Brain pericyte (primary cell): ENCODE data around the gene AQP12B.
"Not testable (repeated sequence)": the region's sequence is repeated elsewhere in the genome, so short reads cannot be mapped to it uniquely, and the experiment has no call there.

Experiments
- DNase-seq: peaks from one replicate; pipeline ENCODE4 v3.0.0-alpha.2; 2012; ENCODE audit warnings: low read depth, low spot score

Gene AQP12B, protein sequence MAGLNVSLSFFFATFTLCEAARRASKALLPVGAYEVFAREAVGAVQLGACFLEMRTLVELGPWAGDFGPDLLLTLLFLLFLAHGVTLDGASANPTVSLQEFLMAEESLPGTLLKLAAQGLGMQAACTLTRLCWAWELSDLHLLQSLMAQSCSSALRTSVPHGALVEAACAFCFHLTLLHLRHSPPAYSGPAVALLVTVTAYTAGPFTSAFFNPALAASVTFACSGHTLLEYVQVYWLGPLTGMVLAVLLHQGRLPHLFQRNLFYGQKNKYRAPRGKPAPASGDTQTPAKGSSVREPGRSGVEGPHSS

DNA sequence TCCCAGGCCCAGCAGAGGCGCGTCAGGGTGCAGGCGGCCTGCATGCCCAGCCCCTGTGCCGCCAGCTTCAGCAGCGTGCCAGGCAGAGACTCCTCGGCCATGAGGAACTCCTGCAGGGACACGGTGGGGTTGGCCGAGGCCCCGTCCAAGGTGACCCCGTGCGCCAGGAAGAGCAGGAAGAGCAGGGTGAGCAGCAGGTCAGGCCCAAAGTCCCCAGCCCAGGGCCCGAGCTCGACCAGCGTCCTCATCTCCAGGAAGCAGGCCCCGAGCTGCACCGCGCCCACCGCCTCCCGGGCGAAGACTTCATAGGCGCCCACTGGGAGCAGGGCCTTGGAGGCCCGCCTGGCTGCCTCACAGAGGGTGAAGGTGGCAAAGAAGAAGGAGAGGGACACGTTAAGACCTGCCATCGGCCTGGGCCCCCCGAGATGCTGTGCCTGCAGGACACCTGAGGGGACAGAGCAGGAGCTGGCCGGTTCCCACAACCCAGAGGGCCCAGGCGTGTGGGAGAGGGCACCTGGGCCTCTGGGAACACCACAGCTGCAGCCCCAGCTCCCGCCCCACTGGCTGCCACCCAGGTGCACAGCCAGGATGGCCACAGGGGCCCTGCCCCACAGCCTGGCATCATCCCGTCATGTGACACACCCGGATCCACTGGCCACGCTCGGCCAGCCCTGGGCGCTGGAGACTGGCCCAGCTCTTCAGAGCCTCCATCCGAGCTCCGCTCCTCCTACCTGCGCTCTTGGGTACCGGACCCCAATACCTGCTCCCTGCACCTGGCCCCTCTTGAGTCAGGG lies at the start of gene AQP12B:
TSS of gene AQP12B (minus strand) at position 455 of the 794 bp plus-strand sequence. CDS start at position 407, 48 bp downstream.
- DNase-seq, result not testable (repeated sequence)

DNA sequence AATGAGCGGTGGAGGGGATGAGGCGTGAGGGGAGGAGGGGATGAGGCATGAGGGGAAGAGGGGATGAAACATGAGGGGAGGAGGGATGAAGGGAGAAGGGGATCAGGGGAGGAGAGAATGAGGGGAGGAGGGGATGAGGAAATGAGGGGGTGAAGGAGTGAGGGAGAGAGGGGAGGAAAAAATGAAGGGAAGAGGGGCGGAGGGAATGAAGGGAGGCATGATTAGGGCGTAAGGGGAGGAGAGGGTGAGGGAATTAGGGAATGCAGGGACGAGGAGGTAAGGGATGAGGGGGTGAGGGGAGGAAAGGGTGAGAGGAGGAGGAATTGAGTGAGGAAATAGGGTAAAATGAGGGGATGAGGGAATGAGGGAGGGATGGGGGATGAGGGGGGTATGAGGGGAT lies 49.5 kb upstream of the AQP12B start:
- DNase-seq, result no peak

DNA sequence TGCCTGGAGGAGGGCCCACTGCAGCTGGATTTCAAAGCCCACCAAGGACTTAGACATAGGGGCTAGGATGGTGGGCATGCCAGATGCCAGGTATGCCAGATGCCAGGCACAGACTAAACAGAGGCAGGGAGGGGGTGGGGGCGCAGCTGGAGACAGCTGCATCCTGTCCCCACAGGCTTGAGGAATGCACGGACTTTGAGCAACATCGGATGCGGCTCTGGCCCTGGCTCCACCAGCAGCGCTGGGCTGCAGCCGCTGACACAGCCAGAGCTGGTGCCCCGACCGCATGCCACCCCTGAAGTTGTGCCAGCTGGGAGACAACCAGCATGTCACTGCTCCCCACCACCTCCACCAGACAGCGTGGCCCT lies 48.5 kb upstream of the AQP12B start:
- DNase-seq, result no peak

DNA sequence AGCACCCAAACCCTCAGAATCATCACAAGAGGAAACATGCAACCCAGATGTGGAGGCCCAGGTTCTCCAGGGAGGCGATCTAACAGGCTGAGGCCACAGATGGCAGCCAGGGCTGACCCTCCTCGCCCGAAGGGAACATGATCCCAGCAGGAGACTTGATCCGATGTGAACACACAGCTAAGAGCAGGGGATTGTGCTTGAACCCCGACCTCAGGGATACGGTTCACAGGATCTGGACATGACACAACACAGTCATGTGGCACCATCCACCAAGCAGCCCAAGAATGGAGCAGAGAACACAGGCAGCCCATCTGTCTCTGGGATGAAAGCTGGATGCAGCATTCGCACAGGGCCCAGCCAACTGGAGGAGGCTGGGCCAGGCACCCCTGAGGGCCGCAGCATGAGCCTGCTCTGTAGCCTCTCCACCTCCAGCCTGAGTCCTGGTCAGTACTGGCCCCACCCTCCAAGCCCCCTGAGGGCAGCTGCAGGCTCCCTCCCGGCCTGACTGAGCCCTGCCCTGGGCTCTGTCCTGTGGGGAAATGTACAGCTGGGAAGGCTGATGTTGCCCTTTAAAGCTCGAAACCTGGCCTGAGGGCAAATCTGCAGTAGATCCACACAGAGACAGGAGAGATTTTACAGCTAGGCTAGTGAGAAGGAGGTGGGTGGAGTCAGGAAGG lies 48.0 kb upstream of the AQP12B start:
- no peak for DNase-seq

DNA sequence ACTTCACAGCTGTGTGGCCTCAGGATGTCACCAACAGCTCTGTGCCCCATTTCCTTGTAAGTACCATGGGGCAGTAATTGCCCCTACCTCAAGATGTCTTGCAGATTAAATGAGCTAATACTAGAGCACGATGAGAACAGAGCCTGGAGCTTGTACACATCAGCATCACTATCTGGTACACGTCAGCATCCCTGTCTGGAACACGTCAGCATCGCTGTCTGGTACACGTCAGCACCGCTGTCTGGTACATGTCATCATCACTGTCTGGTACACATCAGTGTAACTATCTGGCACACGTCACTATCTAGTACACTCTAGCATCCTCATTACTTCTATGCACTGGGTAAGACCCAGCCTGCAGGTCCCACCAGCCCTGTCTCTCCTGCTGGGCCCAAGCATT lies 46.1 kb upstream of the AQP12B start:
- no peak for DNase-seq

DNA sequence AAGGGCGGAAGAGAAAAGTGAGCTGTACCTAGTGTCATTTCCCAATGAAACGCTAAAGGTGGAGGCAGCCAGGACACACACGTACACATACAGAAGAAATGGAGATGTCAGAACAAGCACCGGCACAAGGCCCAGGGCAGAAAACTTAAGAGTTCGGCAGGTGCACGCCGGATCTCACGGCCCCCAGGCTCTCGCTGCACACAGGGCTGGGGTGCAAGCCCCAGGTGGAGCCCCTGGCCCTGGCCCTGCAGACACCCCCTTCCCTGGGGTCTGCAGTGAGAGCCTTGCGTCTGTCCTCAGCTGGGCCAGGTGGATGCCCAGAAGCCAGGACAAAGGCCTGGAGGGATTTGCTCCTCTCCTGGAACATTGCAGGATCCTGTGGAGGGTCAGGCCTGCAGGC lies 45.7 kb upstream of the AQP12B start:
- DNase-seq, result no peak

DNA sequence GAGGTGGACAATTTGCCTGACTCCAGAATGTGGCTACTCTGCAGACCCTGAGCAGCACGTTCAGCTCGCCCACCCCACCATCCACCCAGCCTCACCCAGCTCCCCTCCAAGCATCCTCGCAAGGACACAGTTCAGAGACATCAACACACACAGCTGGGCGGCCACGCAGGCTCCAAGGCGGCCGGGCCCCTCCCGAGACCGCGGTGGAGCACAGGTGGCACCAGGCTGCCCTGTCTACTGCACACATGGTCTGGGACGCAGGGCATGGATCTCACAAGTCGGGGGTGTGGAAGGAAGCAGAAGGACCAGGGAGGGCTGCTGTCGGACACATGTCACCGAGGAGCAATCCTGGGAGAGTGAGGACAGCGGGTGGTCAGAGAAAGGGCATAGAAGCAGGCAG lies 45.2 kb upstream of the AQP12B start:
- DNase-seq, result no peak

DNA sequence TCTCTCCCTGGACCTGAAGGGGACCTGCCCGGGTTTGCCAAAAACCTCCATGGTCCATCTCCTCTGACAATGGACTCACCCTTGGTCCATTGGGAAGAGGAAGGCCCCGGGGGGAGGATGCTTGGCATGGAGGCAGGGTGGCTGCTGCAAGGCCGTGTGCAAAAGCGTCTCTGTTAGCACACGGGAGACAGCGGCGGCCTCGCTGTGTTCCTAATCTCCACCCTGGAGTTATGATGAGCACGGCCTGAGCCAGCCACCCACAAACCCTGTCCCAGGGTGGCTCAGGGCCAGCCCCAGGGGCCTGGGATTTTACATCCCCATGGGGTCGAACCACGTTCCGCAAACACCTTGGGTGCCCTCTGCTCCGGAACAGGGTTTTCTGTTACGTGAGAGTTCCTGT lies 44.8 kb upstream of the AQP12B start:
- no peak for DNase-seq

DNA sequence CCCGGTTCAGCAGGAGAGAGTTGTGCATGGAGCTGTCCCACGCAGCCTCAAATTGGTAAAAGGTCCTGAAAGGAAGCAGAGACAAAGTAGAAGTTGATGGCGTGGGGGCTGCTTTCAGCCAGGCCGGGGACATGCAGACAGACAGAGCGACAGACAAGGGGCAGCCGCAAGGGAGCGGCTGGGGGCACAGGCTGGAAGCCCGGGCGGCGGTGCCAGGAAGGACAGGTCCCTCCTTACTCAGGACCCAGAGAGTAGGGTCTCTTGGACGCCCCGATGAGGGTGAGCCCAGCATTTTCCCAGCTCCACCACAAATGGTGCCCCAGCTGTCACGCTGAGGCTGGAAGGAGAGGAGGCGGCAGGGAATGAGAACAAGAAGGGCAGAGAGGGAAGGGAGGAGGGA lies 44.2 kb upstream of the AQP12B start:
- DNase-seq, result no peak

DNA sequence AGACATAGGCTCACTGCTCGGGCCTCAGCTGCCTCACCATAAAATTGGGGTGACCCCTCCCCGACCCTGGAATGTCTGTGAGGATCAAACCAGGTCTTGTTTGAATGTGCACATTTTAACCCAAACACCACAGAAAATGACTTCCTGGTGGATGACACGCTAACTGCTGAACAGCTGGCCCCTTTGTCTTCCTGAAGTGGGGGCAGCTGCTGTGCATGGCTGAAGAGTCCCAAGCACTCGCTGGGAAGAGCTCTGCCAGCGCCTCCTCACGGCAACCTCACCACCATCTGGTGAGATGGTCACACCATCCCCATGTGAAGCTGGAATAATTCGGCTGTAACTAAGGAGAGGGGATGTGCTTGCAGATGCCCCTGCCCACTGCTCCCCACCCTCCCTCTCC lies 43.0 kb upstream of the AQP12B start:
- no peak for DNase-seq

DNA sequence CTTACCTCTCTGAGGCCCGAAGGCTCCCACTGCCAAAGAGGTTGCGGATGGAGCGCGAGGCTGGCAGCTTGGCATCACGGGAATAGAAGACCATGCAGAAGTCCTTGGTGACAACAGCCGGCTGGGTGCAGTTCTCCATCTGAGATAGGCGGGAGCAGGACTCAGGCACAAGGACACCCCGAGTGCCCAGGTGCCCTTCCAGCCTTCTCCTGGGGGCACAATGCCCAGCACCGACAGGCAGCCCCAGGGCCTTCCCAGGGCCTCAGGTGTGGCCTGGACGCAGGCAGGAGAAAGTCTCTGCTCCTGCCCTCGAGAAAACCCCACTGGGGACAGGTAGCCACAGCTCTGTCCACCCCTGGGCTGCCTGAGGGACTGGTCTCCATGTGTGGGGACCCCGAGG lies 42.6 kb upstream of the AQP12B start:
- DNase-seq, result no peak

DNA sequence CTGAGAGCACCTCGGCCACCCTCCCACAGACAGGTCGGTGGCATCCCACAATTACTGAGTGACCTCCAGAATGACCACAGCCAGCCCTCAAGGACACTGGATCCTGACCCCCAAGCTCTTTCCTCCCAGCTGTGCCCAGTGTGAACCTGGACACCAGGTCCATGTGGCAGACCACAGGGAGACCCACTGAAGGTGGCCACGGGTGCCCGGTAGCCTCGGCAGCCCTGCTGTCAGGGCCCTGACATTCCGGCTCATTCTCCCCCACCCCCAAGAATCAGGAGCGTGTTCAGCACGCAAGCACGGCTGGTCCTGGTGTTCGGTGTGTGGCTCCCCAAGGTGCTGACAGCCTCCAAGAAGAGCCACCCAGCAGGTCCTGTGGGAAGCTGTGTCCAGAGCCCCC lies 41.7 kb upstream of the AQP12B start:
- no peak for DNase-seq

DNA sequence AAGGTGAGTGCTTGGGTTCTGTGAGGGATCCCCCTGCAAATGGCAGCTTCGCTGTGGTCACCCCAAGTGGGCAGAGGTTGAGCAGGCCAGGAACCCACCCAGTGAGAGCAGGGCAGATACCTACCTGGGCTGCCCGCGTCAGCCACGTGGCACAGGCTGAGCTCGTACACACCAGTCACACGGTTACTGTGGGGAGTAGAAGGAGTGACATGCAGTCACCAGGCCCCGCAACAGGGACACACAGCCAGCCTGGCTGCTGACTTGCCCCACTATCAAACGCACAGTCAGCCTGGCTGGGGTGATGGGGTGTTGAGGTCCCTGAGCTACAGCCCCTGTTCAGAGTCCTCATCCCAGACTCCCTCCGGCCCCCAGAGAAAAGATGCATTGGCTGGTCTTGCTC lies 41.2 kb upstream of the AQP12B start:
- DNase-seq, result no peak

DNA sequence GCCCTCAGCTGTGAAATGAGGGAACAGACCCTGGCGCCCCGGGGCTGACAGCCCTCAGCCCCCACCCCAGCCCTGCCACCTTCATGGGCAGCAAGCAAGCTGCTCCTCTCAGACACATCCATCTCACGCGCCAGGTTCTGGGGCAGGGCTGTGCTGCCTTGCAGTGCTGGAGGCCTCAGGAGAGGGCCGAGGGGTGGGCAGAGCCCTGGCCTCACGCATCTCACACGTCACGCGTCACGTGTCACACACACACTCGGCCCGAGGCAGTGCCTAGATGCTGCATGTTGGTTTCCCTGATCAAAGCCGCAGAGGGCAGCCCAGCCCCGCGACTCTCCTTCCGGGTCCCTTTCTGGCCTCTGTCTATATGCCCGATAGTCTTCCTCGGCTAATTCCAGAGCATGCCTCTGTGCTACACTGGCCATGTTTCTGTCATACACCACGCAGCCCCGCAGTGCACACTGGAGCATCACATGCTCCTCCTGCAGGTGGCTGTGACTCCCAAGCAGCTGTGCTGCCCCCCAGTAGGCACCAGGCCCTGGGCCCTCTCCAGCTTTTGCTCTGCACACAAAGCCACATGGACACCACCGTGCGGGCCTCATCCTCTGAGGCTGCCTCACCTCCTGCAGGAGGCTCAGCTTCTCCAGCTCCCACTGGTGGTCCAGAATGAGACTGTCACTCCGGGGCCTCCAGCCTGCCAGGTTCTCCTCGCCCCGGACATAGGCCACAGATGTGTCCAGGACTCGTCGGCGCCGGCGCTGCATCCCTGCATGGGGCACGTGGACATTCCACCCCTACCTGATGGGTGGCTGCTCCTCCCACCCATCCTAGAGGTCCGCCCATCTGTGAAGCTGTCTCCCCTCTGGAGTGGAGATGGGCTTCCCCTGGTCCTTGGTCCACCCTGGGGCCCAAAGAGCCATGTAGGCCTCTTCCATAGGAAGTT lies 40.4 kb upstream of the AQP12B start:
- DNase-seq, result no peak

DNA sequence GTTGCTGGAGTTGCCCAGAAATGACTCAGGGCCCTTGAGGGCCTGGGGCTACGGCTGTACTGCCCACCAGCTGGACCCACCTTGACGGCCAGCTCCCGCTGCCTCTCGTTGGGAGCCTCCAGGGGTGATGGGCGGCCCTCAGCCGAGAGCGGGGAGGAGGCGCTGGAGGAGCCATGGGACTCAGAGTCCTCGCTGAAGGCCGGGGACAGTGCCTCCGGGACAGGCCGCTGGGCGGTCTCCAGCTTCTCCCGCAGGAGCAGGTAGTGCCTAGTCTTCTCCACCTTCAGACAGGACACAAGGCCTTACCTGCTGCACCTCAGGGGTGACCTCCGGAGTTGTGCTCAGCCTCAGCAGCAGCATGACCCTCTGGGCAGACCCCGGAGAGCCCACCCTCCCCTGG lies 39.7 kb upstream of the AQP12B start:
- DNase-seq, result no peak

DNA sequence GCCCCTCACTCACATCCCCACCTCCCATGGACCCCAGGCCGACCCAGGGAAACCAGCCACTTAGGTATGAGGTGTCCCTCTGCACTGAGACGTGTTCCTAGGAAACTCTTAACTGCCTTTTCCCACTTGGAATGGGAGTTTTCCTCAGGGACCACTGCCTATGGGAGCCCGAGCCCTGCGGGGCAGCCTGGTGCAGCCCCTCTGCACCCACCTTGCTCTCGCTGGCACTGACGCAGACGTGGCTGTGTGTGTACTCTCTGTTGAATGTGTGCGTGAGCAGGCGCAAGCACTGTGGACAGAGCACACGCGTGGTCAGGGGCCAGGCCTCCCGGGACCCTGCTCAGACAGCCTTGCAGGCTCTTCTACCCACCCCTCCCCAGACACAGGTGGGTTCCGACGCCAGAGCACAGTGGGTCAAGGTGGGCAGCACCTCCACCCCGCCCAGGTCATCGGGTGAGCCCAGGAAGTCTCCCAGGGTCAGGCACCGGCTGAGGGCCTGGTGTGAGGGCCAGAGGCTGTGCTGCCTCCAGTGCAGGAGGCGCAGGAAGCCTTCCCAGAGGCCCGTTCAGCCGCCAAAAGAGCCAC lies 39.0 kb upstream of the AQP12B start:
- DNase-seq, result no peak

DNA sequence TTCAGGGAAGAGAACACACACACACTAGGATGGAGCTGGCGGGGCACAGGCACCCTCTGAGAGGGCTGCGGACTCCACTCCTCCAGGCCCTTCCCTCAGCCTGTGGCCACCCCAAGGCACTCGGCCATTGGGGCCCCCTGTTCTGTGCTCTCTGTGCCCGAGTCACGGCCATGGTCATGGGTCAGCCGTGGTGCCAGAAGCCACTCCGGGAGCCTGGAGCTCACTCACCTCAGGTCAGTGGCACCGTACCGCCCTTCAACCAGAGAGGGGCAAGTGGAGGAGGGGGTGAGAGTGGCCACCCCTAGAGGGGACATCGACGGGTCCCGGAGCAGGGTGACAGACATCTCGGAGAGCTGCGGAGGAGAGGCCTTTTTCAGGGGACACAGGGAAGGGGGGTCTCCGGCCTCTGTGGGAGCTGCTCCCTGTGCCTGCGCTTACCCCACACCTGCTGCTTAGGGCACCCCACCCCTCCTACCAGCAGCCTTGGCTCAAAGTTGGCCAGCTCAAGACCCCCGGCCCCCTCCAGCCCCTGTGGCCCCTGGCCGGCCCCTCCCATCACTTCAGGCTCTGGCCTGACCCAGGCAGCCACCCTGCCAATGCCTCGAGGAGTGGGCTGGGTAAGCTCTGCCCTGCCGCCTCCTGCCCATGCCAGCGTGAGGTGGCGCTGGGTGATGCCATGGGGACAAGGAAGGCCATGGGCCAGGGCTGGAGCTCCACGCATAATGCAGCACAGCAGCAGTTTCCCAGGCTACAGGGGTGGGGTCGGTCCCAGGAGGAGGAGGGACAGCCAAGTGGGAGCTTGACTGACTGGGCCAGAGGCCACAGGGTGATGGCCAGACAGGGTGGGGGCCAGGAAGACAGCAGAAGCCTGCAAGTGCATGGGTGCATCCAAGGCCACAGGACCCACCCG lies 38.3 kb upstream of the AQP12B start:
- no peak for DNase-seq

DNA sequence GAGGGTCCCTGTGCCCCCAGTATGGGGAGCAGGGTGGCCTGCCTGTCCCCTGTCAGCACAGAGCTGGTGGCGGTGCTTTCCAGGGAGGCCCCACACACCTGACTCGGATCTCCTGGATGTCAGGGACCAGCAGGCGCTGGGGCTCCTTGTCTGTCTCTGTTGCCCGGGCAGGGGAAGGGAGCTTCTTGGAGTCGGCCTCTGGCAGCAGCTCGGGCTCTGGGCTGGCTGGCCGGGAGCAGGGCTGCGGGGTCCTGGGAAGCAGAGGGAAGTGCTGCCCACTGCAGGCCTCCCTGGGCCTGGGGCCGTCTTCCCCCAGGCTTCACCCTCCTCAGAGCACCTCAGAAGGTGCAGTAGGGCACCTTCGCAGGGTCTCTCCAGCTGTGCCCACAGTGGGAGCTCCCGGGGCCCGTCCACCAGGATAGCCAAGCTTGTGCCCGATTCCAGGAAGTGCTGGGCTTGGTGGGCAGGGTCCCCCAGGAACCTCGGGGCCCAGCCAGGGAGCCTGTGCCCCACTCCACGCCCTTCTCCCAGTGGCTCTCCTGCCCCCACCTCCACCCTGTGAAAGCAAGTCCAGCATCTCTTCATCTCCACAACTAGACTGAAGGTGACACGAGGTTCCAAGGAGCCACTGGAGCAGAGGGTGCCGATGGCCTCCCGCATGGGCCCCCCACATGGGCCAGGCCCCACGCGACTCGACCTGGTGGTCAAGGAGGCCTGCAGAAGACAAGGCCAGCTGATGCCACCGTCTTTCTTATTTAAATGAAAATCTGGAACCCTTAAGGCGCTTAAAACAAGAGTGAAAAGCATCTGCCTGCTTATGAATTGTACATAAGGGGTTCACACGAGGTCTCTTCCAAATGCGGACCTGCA lies 37.2 kb upstream of the AQP12B start:
- no peak for DNase-seq

DNA sequence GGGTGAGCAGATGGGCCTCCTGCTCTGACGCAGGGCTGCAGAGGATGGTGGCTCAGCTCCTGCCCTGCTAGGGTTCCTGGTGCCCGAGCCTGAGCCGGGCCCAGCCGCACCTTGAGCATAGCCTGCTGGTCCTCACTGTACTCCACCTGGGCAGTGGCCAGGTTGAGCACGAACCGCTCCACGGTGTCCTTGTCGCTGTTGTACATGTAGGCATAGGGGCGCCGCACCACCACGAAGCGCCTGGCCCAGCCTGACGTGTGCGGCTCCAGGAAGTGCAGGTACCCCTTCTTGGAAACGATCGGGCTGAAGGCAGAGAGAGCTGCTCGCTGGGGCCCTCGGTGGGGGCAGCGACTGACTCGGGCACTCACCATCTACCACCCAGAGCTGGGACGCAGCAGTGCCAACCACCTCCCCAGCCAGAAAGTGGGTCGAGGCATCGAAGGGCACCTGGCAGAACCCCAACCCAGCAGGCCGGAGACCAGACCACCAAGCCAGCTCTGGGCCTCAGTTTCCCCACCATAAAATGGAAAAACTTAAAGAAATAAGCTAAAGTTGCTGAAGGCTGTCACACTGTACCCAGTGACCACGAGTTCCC lies 36.3 kb upstream of the AQP12B start:
- no peak for DNase-seq
